ENCODE results near the gene CDK5. TPM values are rescaled to one million over a fixed set of nuclear protein-coding genes. Genes with fewer than 3 reads are reported as not detected.

The CDK5 gene
- total and polyA plus RNA-seq, 9 of the 15 experiments (the other 6 are each of a cell fraction or from before 2014, with no cell fraction given), result 3.2 to 38.0 (median 27.5) TPM

- TF ChIP-seq ZNF23 (CRISPR knock-in tag; IDR thresholded peaks at IDR 0.05) (no peak), PTTG1 (tag; IDR thresholded peaks at IDR 0.05; ENCODE audit: low read depth) (no peak), ZNF41 (CRISPR knock-in tag; conservative IDR thresholded peaks at IDR 0.05) (no peak), TARDBP (IDR thresholded peaks at IDR 0.05) (no peak), CTCFL (IDR thresholded peaks at IDR 0.05; ENCODE audit: borderline replicate concordance, insufficient read depth, low read depth, low read length, poor library complexity, severe bottlenecking) (peak; percentile 98), NR2C1 (IDR thresholded peaks at IDR 0.05) (no peak), NR2C1 (tag; IDR thresholded peaks at IDR 0.05) (peak; percentile 84), TCF15 (CRISPR knock-in tag; IDR thresholded peaks at IDR 0.05) (no peak), SREBF2 (CRISPR knock-in tag; IDR thresholded peaks at IDR 0.05) (no peak), ZNF551 (CRISPR knock-in tag; IDR thresholded peaks at IDR 0.05) (no peak), E4F1 (CRISPR knock-in tag; IDR thresholded peaks at IDR 0.05; ENCODE audit: borderline replicate concordance) (no peak), MEIS2 (IDR thresholded peaks at IDR 0.05; ENCODE audit: partially characterized antibody) (peak; percentile 71), KDM2B (CRISPR knock-in tag; IDR thresholded peaks at IDR 0.05) (no peak), HLTF (IDR thresholded peaks at IDR 0.05) (no peak), ZNF586 (CRISPR knock-in tag; conservative IDR thresholded peaks at IDR 0.05) (no peak), SLC30A9 (CRISPR knock-in tag; IDR thresholded peaks at IDR 0.05) (no peak), ZNF280B (CRISPR knock-in tag; IDR thresholded peaks at IDR 0.05) (no peak)
- TF ChIP-seq, protein P1, sequence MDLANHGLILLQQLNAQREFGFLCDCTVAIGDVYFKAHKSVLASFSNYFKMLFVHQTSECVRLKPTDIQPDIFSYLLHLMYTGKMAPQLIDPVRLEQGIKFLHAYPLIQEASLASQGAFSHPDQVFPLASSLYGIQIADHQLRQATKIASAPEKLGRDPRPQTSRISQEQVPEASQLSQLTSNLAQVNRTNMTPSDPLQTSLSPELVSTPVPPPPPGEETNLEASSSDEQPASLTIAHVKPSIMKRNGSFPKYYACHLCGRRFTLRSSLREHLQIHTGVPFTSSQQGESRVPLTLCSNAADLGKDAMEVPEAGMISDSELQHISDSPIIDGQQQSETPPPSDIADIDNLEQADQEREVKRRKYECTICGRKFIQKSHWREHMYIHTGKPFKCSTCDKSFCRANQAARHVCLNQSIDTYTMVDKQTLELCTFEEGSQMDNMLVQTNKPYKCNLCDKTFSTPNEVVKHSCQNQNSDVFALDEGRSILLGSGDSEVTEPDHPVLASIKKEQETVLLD (IDR thresholded peaks at IDR 0.05), result no peak
- TF ChIP-seq, protein P2, sequence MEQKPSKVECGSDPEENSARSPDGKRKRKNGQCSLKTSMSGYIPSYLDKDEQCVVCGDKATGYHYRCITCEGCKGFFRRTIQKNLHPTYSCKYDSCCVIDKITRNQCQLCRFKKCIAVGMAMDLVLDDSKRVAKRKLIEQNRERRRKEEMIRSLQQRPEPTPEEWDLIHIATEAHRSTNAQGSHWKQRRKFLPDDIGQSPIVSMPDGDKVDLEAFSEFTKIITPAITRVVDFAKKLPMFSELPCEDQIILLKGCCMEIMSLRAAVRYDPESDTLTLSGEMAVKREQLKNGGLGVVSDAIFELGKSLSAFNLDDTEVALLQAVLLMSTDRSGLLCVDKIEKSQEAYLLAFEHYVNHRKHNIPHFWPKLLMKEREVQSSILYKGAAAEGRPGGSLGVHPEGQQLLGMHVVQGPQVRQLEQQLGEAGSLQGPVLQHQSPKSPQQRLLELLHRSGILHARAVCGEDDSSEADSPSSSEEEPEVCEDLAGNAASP (IDR thresholded peaks at IDR 0.05), result no peak
Observed at GRCh38 chr7:151056283-151056665, 1.4 kb downstream of the CDK5 start (continued).

Measured in K562 (cell line).